Neural cell (in vitro differentiated cells): Measurements from ENCODE around the gene PTPRC.

Source experiments
- EP300 ChIP-seq: fragments of 450-650 bp; conservative IDR thresholded peaks from 2 replicates; pipeline ENCODE4 v1.6.1; 2014; ENCODE audit warnings: antibody characterized with exemption, mild to moderate bottlenecking, moderate library complexity; ENCODE audit not compliant: poor library complexity, severe bottlenecking
- TF ChIP-seq, protein P1 (sequence below): IDR thresholded peaks from 2 replicates; pipeline ENCODE4 v1.6.1; 2012; ENCODE audit warnings: borderline replicate concordance
- TF ChIP-seq, protein P2 (sequence below): fragments of 450-650 bp; IDR thresholded peaks from 2 replicates; pipeline ENCODE4 v1.5.1; 2014; ENCODE audit warnings: antibody characterized with exemption, mild to moderate bottlenecking, moderate library complexity; ENCODE audit not compliant: poor library complexity, severe bottlenecking

DNA sequence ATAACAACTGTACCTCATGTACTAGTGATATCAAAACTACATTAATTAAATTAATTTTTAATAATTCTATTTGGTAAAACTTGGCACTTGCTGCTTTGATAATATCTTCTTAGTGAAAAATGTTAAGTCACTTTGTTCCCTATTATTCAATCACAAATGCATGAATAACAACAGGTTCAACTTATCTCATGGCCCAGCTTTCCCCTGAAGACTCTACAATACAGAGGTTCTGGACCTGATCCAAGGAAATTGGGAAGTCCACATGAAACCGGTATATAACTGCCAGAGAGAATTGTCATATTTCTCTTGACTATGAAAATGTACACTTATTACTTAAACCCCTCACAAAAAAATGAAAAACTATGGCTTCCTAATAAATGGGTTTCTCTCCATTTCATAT lies 33.9 kb upstream of the PTPRC start:
- no peak for TF ChIP-seq EP300
- TF ChIP-seq, protein P1, sequence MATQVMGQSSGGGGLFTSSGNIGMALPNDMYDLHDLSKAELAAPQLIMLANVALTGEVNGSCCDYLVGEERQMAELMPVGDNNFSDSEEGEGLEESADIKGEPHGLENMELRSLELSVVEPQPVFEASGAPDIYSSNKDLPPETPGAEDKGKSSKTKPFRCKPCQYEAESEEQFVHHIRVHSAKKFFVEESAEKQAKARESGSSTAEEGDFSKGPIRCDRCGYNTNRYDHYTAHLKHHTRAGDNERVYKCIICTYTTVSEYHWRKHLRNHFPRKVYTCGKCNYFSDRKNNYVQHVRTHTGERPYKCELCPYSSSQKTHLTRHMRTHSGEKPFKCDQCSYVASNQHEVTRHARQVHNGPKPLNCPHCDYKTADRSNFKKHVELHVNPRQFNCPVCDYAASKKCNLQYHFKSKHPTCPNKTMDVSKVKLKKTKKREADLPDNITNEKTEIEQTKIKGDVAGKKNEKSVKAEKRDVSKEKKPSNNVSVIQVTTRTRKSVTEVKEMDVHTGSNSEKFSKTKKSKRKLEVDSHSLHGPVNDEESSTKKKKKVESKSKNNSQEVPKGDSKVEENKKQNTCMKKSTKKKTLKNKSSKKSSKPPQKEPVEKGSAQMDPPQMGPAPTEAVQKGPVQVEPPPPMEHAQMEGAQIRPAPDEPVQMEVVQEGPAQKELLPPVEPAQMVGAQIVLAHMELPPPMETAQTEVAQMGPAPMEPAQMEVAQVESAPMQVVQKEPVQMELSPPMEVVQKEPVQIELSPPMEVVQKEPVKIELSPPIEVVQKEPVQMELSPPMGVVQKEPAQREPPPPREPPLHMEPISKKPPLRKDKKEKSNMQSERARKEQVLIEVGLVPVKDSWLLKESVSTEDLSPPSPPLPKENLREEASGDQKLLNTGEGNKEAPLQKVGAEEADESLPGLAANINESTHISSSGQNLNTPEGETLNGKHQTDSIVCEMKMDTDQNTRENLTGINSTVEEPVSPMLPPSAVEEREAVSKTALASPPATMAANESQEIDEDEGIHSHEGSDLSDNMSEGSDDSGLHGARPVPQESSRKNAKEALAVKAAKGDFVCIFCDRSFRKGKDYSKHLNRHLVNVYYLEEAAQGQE, result no peak
- TF ChIP-seq, protein P2, sequence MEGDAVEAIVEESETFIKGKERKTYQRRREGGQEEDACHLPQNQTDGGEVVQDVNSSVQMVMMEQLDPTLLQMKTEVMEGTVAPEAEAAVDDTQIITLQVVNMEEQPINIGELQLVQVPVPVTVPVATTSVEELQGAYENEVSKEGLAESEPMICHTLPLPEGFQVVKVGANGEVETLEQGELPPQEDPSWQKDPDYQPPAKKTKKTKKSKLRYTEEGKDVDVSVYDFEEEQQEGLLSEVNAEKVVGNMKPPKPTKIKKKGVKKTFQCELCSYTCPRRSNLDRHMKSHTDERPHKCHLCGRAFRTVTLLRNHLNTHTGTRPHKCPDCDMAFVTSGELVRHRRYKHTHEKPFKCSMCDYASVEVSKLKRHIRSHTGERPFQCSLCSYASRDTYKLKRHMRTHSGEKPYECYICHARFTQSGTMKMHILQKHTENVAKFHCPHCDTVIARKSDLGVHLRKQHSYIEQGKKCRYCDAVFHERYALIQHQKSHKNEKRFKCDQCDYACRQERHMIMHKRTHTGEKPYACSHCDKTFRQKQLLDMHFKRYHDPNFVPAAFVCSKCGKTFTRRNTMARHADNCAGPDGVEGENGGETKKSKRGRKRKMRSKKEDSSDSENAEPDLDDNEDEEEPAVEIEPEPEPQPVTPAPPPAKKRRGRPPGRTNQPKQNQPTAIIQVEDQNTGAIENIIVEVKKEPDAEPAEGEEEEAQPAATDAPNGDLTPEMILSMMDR, result no peak
